Lower lobe of right lung (tissue), 2 donors: ENCODE data around the gene PLEKHG4B. TPM values are rescaled to one million over a fixed set of nuclear protein-coding genes. Genes with fewer than 3 reads are reported as not detected.
"Not testable (repeated sequence)": the region's sequence is repeated elsewhere in the genome, so short reads cannot be mapped to it uniquely, and the experiment has no call there.

Source experiments
- ATAC-seq, 2 donors: fragments of 200-7000 bp; cut with Tn5 transposase; one replicate each; pipeline ENCODE4 v1.9.1; 2020 to 2022; ENCODE audit warnings: mild to moderate bottlenecking in 2 of 2, moderate library complexity in 2 of 2
- DNase-seq: peaks from one replicate; pipeline ENCODE4 v3.0.0-alpha.2; 2020
- H3K27ac ChIP-seq: fragments of 200-600 bp; one replicate; pipeline ENCODE4 v1.8.0; 2022
- H3K27me3 ChIP-seq: fragments of 200-600 bp; one replicate; pipeline ENCODE4 v1.8.0; 2022; ENCODE audit warnings: low read depth
- H3K36me3 ChIP-seq: fragments of 200-600 bp; one replicate; pipeline ENCODE4 v1.8.0; 2022; ENCODE audit warnings: mild to moderate bottlenecking
- H3K4me1 ChIP-seq: fragments of 200-600 bp; one replicate; pipeline ENCODE4 v1.8.0; 2022
- H3K4me3 ChIP-seq: fragments of 200-600 bp; one replicate; pipeline ENCODE4 v1.8.0; 2022; ENCODE audit warnings: mild to moderate bottlenecking
- H3K9me3 ChIP-seq: fragments of 200-600 bp; one replicate; pipeline ENCODE4 v1.8.0; 2022
- CTCF ChIP-seq: fragments of 200-600 bp; IDR thresholded peaks from one replicate; pipeline ENCODE4 v1.8.0; 2022; ENCODE audit warnings: antibody characterized with exemption, mild to moderate bottlenecking
- intact Hi-C: fragments of 100-400 bp; cut with DNase I; formaldehyde crosslinking; loops from one replicate; pipeline ENCODE4 v1.11.0; 2022
- total RNA-seq: library from RNA; stranded (reverse); fragmentation: NEBNext Ultra II Directional; extraction: Animal tissue kit (Norgen Biotek cat#: 25700); gene quantifications from one replicate; pipeline ENCODE4 v1.2.1, GENCODE V29; 2021
- donor health status: DM: no; HTN: yes; CAD: no; lungs with severe emphysema.

Gene PLEKHG4B
- total RNA-seq, 1 donor from 2014 or later = 2.7 TPM

GRCh38 chr5:194603-195209 is 102.7 kb downstream of the PLEKHG4B start:
- H3K9me3 ChIP-seq = no peaks in the 10 kb centered on the region
- ATAC-seq = no peak
- intact Hi-C loops = no loop called here
- no peak overlapping the region for H3K27ac ChIP-seq
- no peak overlapping the region for H3K4me3 ChIP-seq
- no peak for DNase-seq
- peaks cover 10% of the 10 kb centered on the region for H3K27me3 ChIP-seq
- TF ChIP-seq CTCF = no peak
- H3K36me3 ChIP-seq = no peaks in the 10 kb centered on the region
- no peaks in the 10 kb centered on the region for H3K4me1 ChIP-seq

GRCh38 chr5:195401-196160 is 103.6 kb downstream of the PLEKHG4B start:
- Histone ChIP-seq H3K27ac (no peak overlapping the region), H3K27me3 (peaks cover 10% of the 10 kb centered on the region), H3K36me3 (no peaks in the 10 kb centered on the region), H3K9me3 (no peaks in the 10 kb centered on the region), H3K4me3 (no peak overlapping the region), H3K4me1 (no peaks in the 10 kb centered on the region)
- ATAC-seq (no peak), DNase-seq (peak; percentile 32)
- no peak for TF ChIP-seq CTCF
- intact Hi-C loops = no loop called here

GRCh38 chr5:196350-196749 is 104.4 kb downstream of the PLEKHG4B start:
- no peaks in the 10 kb centered on the region for H3K9me3 ChIP-seq
- intact Hi-C loops = no loop called here
- no peak overlapping the region for H3K27ac ChIP-seq
- H3K36me3 ChIP-seq = no peaks in the 10 kb centered on the region
- peak; percentile 9 for DNase-seq
- no peak for ATAC-seq
- no peak overlapping the region for H3K4me3 ChIP-seq
- no peaks in the 10 kb centered on the region for H3K4me1 ChIP-seq
- peaks cover 10% of the 10 kb centered on the region for H3K27me3 ChIP-seq
- no peak for TF ChIP-seq CTCF

- peak; percentile 22 for DNase-seq
These were observed 105.1 kb downstream of the PLEKHG4B start for GRCh38 chr5:197031-197430.

GRCh38 chr5:197892-198489 is 106.0 kb downstream of the PLEKHG4B start:
- no peak for TF ChIP-seq CTCF
- ATAC-seq (no peak), DNase-seq (no peak)
- no peak overlapping the region for H3K27ac ChIP-seq
- no peaks in the 10 kb centered on the region for H3K4me1 ChIP-seq
- no peaks in the 10 kb centered on the region for H3K36me3 ChIP-seq
- no peaks in the 10 kb centered on the region for H3K9me3 ChIP-seq
- no peaks in the 10 kb centered on the region for H3K27me3 ChIP-seq
- no peak overlapping the region for H3K4me3 ChIP-seq
- intact Hi-C loops = no loop called here

More at GRCh38 chr5:197031-197430, 105.1 kb downstream of the PLEKHG4B start:
- intact Hi-C loops, ATAC-seq, H3K4me3 ChIP-seq, H3K9me3 ChIP-seq, H3K4me1 ChIP-seq, H3K27me3 ChIP-seq, H3K27ac ChIP-seq, H3K36me3 ChIP-seq: not testable (repeated sequence)
